ENCODE measurements around the gene DNAJB11.
"Not testable (repeated sequence)": the region's sequence is repeated elsewhere in the genome, so short reads cannot be mapped to it uniquely, and the experiment has no call there.

DNAJB11 gene

GRCh38 chr3:186552408-186553031 is 18.0 kb upstream of the DNAJB11 start:
- DNase-seq = no peak

DNA sequence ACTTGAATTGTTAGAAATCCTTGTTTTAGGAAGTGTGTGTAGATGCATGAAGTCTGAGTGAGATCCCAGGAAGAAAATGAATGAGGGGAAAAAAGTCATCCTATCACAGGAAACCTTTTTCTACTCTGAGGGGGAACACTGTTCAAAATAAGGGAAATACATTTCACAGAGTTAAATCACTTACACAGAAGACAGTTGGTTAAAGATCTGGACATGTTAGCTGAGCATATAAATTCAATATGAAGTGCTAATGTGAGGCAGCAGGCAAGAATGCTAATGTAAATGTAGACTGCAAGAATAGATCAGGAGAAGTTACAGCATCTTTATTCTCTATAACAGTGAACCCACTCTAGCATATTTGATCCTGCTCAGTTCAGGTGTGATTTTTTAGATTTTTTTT is 5.9 kb upstream of the DNAJB11 start:
- no peak for DNase-seq

DNA sequence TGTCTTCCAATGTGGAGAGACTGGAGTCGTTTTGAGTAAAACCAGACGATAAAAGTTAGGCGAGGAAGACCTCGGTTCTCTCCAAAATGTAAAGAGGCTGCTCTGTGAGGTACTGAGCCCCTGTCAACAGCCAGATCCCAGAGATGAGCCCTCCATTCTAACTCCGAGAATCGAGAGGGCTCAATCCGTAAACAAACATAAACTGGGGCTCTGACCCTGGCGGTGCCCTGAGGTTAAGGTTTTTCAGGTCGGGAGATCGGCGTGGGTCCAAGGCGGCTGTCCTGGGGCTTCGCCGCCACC is 3.8 kb upstream of the DNAJB11 start:
- DNase-seq = no peak

- peak; percentile 100 for DNase-seq
Measured at GRCh38 chr3:186567072-186567921, 3.2 kb upstream of the DNAJB11 start, which contains the start of gene TBCCD1. Gene TBCCD1 (minus strand): TSS chr3:186567339. CDS start chr3:186564329, 3,010 bp downstream.

DNA sequence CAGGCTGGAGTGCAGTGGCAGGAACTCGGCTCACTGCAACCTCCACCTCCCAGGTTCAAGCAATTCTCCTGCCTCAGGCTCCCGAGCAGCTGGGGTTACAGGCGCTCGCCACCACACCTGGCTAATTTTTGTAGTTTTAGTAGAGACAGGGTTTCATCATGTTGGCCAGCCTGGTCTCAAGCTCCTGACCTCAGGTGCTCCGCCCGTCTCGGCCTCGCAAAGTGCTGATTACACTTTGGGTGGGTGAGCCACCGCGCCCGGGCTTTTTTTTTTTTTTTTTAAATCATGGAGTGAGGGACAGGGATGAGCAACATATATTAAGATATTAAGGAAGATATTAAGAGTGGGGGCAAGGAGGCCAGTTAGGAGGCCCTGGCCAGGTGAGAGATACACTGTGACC is 1.2 kb upstream of the DNAJB11 start:
- DNase-seq = not testable (repeated sequence)

GRCh38 chr3:186569779-186570095 is 783 bp upstream of the DNAJB11 start:
- no peak for DNase-seq

- DNase-seq = no peak
Measured at GRCh38 chr3:186570941-186571643, 572 bp downstream of the DNAJB11 start.

GRCh38 chr3:186571644-186572013 is 1.1 kb downstream of the DNAJB11 start:
- DNase-seq = no peak

- DNase-seq = no peak
Measured at GRCh38 chr3:186577521-186577920, 7.0 kb downstream of the DNAJB11 start.

- DNase-seq = no peak
Measured at GRCh38 chr3:186580785-186581184, 10.3 kb downstream of the DNAJB11 start.

DNA sequence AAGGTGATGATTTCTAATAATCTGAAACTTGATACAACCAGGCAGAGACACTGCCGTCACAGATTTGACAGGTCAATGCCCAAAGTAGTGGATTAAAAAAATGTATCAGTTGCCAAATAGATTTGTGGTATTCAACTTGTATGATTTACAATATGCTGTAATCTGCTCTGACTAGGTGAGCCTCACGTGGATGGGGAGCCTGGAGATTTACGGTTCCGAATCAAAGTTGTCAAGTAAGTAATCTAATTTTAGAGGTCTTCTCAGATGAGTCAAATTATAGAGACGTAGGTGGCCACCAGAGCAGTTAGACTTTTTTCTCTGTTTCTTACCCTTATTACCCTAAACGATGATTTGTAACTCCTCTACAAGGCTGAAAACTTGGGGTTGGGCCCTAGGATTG is 12.0 kb downstream of the DNAJB11 start:
- no peak for DNase-seq

- DNase-seq = no peak
Measured at GRCh38 chr3:186583831-186584230, 13.3 kb downstream of the DNAJB11 start.

DNA sequence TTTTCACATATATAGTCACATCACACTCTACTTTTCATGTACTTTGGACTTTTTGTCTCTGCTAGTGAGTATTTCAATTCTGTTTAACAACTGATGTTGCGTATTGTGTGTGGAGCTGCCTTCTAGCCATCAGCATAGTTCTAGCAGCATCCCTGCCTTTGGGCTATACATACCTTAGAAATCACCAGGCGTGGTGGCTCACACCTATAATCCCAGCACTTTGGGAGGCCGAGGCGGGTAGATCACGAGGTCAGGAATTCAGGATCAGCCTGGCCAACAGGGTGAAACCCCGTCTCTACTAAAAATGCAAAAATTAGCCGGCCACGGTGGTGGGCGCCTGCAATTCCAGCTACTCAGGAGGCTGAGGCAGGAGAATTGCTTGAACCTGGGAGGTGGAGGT is 15.7 kb downstream of the DNAJB11 start:
- not testable (repeated sequence) for DNase-seq

- DNase-seq = no peak
Measured at GRCh38 chr3:186587183-186587582, 16.7 kb downstream of the DNAJB11 start.

GRCh38 chr3:186588632-186589031 is 18.1 kb downstream of the DNAJB11 start:
- DNase-seq = no peak

DNA sequence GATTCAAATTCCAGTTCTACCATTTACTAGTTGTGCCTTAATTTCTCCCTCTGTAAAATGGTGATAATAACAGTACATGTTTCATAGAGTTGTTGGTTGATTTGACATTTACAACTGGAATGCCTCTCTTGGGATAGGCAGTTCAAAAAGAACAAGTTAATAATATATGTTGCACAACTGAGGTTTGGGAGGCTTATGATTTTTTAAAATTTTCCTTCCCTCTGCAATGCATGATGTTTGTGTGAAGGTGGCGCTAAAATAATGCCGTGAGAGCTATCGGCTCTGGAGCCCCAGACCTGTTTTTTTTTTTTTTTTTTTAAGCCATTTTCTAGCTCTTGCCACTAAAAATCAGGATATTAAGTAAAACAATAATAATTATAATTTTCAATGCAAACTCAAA is 18.6 kb downstream of the DNAJB11 start:
- DNase-seq = no peak

- no peak for DNase-seq
Measured at GRCh38 chr3:186589856-186590579, 19.5 kb downstream of the DNAJB11 start.

GRCh38 chr3:186590580-186591295 is 20.2 kb downstream of the DNAJB11 start:
- no peak for DNase-seq

DNA sequence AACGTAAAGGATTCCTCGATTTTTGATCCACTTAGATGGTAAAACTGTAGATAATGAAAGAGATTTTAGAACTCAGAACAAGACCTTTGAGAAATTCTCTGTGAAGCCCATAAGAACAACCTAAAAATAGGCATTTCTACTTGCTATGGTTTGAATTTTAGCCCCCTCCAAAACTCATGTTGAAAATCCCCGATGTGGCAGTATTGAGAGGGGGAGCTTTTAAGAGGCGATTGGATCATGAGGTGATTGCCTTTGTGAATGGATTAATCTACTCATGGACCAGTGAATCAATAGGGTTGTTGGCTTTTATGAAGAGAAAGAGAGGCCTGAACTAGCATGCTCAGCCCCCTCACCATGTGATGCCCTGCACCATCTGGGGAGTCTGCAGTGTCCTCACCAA is 22.2 kb downstream of the DNAJB11 start:
- no peak for DNase-seq

- no peak for DNase-seq
Measured at GRCh38 chr3:186593862-186594261, 23.3 kb downstream of the DNAJB11 start.

- no peak for DNase-seq
Measured at GRCh38 chr3:186594591-186595113, 24.1 kb downstream of the DNAJB11 start.

- no peak for DNase-seq
Measured at GRCh38 chr3:186596568-186597287, 26.2 kb downstream of the DNAJB11 start.

All from retina (tissue), 1 donor.